Measurements from ENCODE around the gene PRKCQ. TPM values are rescaled to one million over a fixed set of nuclear protein-coding genes. Genes with fewer than 3 reads are reported as not detected.
"Not testable (repeated sequence)": the region's sequence is repeated elsewhere in the genome, so short reads cannot be mapped to it uniquely, and the experiment has no call there.

PRKCQ gene
- polyA plus RNA-seq, 4 donors, result 14.0 to 17.1 (median 14.2) TPM

DNA sequence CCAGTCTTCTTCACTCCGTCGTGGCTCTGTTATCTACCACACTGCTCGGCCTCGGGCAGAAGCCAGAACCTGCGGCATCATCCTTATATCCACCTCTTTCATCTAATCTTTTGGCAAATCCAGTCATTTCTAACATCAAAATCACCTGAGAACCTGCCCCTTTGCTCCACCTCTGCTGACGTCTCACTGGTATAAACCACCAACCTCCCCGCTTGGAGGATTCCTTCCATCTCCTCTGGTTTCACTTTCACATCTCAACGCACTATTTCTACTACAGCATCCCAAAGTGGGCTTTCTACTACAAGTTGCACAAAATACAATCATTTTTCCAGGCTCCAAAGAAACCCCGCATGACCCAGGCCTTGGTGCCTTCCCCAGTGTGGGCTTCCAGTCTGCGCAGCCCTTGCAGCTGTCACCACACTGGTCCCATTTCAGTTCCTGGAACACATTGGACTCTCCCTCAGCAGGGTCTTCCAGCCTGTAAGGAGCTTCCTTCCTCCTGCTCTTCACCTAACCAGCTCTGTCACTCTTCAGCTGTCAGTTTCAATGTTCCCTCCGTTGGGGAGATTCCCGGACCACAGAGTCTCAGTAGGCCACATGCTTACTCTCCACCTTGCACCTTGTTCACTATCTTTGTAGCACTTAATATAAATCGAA, 85.0 kb downstream of the PRKCQ start:
- no peak for DNase-seq (ENCODE audit: low read depth in 4 of 4, low spot score in 2 of 4)

DNA sequence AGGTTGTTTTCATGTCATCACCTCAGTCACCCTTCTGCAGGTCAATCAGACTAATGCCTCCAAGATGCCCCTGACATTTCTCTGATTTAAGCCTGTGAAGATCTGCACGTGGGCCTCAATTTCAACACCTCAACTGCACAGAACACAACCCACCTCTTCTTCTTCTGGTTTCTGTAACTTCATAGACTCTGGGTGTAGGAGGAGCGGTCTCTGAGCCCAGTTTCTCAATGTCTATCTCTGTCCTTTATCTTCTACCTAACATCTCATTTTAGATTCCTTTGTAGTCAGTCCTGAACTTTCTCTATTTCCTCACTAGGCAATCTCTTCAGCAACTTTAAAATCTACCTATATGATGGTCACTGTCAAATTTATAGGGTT, 85.6 kb downstream of the PRKCQ start:
- DNase-seq (ENCODE audit: low read depth in 4 of 4, low spot score in 2 of 4), result no peak

DNA sequence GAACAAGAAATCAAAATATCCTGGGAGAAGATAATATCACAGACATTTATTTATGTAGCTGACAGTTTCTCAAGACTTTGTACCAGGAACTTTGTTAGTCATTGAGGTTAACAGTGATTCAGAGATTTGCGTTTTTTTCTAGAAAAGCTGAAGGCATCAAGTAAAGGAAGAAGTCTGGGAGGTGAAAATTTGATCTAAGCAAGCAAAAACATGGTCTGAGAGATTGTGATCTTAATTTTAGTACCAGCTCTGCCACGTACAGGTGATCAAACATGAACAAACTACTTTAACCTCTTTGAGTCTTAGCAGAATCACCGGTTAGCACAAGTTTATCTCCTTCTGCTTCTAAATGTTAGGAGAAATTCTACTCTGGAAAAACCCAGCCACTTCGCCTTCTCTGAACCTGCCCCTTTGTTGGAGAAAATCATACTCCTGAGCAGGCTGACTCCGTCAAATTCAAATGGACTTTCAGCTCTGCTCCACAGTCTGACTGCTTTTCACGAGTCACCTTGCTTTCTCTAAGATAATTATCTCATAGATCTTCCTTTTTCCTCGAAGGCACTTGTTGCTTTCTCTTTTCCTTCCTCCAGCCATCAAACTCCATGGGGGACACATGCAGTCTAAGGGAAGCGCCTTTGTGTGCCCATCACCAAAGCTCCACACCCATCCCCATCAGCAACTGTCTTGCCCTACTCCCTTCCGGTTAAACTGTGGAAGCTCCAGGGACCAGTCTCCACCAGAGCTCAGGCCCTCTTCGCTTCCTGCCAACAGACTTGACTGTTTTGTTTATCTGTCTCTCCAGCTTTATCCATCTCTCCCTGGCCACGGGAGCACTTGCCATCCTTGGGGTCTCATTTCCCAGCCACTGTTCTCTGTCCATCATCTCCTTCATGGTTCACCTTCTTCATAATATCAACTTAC, 86.3 kb downstream of the PRKCQ start:
- no peak for DNase-seq (ENCODE audit: low read depth in 4 of 4, low spot score in 2 of 4)

DNA sequence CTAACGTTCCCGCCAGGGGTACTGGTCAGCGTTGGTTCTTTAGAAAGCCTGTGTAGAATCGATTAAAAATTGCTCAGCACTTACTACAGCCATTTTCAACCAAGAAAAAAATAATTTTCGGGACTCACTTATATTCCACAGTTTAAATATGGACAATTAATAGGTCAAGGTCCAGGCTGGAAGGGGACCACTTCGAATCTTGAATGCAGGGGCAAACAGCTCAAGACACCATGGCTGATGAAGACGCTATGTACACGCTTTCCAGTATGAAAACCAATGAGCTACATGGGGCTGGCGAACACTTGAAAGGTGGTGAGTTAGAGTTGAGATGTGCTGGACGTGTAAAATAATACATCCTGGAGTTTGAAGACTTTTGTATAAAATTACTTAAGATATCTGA, 87.2 kb downstream of the PRKCQ start:
- no peak for DNase-seq (ENCODE audit: low read depth in 4 of 4, low spot score in 2 of 4)

DNA sequence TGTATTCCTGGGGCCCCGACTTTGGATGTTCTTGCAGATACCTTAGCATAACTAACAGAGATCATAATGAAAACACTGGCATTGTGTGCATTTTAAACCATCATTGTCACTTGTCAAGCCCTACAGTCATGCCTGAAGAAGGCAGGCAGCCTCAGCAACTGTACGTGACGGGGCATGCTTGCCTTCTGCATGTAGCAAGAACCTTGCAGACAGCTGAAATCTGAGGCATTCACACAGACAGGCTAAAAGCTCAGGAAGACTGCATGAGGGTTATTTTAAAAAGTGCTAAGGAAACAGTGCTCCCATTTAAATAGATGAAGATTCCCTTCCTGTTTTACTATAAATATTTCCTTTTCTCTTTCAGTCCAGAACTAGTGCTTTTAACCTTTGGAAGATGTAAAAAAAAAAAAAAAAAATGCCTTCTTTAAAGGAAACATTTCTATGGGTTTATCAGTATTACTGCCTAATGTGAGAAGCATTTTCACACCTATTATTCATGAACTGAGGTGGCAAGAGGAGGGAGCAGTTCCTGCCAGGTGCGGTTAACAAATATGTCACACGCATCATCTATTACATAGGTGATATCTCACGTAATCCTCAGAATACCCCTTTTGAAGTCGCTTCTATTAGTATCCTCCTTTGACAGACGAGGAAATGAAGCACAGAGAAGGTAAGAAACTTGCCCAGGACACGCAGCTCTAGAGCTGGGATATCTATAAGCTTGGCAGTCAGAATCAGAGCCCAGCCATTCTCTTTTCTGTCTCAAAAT, 88.1 kb downstream of the PRKCQ start:
- no peak for DNase-seq (ENCODE audit: low read depth in 4 of 4, low spot score in 2 of 4)

DNA sequence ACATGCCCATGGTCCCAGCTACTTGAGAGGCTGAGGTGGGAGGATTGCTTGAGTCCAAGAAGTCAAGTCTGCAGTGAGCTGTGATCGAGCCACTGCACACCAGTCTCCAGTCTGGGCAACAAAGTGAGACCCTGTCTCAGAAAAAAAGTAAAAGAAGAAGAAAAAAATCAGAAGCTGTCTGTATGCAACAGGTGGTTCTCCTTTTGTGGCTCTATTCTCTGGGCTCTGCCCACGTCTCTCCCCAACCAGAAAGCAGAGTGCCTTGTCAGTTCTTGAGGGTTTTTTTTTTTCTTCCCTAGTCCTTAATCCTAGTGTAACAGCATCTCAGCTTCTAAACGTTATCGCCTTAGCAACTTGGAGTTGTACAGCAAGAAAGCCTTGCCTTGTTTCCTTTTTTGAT, 89.5 kb downstream of the PRKCQ start:
- DNase-seq (ENCODE audit: low read depth in 4 of 4, low spot score in 2 of 4), result no peak

DNA sequence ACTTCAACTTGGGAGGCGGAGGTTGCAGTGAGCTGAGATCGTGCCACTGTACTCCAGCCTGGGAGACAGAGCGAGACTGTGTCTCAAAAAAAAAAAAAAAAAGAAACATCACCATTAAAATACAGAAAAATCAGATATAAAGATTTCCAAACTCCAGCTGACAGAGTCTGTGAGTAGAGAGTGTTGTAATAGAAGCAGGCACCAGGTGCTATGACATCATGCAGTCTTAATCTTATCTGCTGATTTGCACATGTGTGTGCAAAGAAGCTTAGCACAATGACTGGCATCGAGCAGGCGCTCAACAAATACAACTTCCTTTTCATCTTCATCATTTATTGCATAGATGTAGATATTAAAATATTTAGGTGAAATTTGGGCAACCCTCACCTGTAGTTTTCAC, 92.2 kb downstream of the PRKCQ start:
- no peak for DNase-seq (ENCODE audit: low read depth in 4 of 4, low spot score in 2 of 4)

DNA sequence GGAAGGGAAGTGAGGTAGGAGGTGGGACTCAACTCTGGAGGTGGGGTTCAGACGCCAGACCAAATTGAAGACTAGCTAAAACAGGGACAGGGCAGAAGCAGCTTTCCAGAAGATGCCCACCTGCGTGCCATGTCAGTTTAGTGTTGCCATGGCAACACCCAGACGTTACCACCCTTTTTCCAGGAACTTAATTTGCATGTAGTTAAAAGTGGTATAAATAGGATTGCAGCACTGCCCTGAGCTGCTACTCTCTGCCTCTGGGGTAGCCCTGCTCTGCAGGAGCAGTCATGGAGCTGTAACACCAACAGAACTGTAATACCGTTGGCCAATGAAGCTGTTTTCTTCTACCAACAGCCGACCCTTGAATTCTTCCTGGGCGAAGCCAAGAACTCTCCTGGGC, 93.8 kb downstream of the PRKCQ start:
- no peak for DNase-seq (ENCODE audit: low read depth in 4 of 4, low spot score in 2 of 4)

DNA sequence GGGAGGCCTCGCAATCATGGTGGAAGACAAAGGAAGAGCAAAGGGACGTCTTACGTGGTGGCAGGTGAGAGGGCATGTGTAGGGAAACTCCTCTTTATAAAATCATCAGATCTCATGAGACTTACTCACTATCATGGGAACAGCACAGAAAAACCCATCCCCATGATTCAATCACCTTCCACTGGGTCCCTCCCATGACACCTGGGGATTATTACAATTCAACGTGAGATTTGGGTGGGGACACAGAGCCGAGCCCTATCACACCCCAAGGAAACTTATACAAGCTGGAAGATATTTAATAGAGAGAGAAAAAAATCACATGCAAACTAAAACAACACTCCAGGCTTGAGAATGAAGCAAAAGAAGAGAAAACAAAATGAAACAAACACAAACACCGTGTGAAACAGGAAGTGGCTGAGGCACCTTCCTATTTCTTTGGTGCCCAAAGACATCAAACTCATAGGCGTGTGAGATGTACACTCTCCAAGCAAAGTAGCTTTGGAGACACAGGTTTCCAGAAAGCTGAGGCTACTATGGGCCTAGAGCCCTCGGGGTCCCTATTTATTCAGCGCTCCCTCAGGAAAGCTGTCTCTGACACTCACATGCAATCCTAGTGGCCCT, 97.2 kb downstream of the PRKCQ start:
- DNase-seq (ENCODE audit: low read depth in 4 of 4, low spot score in 2 of 4), result no peak

DNA sequence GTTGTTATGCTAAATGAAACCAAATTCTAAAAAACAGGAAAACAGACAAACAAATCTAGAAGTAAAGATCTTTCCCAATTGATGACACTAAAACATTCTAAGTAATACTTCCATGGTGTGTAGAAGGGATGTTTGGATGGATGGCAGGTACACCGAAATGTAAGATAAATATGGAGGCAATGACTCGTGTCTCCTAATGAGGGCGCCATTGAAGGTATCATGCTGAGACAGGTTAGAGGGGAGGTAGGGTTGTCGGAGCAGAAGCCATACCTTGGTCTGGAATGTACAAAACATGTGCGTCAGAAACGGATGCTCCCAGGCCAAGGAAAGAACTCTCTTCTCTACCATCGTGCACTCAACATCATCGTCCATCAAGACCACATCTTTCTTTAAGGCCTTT, 101.4 kb downstream of the PRKCQ start:
- DNase-seq (ENCODE audit: low read depth in 4 of 4, low spot score in 2 of 4), result no peak

DNA sequence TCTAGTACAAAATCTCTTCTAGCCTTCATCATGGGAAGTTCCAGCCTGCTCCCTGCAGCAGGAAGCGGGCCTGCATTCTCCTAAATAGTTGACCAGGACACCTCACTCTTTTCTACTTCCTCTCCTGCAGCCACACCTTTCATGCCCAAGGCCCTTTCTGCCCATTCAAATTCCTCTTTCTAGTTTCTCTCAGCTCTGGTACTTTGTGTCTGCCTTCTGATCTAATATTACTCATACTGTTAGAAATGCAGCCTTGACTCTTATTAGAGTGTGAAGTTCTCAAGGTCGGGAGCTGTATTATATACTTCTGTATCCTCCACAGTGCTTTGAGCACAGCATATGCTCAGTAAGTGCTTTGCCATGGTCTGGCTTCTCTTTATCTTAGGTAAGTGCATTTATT, 103.1 kb downstream of the PRKCQ start:
- no peak for DNase-seq (ENCODE audit: low read depth in 4 of 4, low spot score in 2 of 4)

DNA sequence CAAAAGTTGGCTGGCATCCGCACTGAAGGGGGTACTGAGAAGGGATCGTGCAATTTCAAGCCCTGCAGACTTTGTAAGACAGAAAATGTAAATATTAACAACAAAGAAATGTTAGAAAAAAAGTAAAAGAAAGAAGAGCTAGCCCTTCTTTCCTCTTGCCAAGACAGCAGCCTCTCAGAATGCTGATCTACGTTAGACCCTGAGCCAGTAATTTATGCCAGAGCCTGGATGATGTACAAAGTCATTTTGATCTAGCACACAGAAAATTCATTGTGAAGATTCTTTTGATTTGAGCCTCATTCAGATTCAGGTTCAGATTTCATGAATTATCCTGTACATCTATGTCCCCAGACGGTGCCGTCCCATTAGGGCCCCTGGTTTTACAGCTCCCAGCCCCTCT, 105.2 kb downstream of the PRKCQ start:
- DNase-seq (ENCODE audit: low read depth in 4 of 4, low spot score in 2 of 4), result no peak

DNA sequence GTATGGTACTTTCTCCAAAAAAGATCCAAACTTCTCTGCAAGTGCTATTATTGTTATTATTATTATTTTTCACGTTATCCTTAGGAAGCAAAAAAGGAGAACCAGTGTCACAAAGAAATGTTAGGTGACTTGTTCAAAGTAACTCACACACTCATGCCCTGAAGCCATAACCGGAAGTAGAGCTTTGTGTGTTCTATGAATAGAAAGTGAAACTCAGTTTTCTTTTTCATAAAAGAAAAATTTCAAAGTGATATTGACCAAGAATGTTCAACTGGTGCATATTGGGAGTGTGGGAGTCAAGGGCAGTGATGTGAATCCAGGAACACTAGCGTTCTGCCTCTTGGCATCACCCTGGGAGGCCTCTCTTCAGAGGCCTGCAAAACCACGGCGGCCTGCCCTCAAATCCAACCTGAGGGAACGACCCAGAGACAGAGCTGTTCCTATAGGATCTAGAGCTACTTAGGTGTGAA, 106.1 kb downstream of the PRKCQ start:
- no peak for DNase-seq (ENCODE audit: low read depth in 4 of 4, low spot score in 2 of 4)

DNA sequence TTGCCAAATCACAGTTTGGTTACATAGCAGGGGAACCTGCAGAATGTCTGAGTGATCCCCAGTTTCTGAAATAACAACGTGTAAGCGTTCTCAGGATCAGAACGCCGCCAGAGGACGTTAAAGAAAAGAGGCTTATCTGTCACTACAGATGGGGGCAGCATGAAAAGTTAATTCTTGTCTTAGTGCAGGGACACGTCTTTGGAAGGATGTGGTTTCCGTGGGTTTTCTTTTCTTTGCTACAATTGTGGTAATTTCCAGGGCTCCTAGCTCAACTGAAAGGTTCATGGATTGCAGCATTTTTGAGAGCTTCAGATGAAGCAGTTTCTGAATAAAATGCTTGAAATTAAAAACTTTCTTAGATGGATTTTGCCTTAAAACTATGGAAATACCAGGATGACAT, 106.6 kb downstream of the PRKCQ start:
- DNase-seq (ENCODE audit: low read depth in 4 of 4, low spot score in 2 of 4), result no peak

DNA sequence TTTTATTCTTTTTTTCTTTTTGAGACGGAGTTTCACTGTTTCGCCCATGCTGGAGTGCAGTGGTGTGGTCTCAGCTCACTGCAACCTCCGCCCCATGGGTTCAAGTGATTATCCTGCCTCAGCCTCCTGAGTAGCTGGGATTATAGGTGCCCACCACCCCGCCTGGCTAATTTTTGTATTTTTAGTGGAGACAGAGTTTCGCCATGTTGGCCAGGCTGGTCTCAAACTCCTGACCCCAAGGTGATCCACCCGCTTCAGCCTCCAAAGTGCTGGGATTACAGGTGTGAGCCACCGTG, 107.4 kb downstream of the PRKCQ start:
- DNase-seq (ENCODE audit: low read depth in 4 of 4, low spot score in 2 of 4), result not testable (repeated sequence)

DNA sequence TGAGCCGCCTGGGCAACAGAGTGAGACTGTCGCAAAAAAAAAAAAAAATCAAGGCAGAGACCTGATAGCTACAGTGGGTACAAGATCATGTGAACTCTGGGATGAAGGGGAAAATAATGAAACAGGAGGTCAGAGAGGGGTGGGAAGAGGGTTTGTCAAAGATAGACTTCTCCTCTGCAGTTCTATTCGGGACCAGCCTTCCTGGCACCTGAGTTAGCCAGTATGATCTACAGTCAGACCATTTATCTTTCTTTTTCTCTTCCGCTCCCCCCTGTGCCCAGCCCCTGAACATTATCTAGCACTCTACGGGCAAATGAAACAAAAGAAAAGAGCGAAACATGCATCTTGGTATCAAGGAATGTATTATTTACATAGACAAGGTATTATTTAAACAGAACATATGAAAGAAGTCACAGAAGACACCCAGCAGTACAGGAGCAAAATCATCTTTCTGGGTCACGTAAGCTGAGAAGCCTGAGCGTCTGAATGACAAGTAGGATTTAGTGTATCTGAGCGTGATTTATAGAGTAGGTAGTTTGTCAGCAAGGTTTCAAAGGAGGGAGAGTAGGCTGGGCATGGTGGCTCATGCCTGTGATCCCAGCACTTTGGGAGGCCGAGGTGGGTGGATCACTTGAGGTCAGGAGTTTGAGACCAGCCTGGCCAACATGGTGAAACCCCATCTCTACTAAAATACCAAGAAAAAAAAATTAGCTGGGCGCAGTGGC, 109.0 kb downstream of the PRKCQ start:
- DNase-seq (ENCODE audit: low read depth in 4 of 4, low spot score in 2 of 4), result no peak

DNA sequence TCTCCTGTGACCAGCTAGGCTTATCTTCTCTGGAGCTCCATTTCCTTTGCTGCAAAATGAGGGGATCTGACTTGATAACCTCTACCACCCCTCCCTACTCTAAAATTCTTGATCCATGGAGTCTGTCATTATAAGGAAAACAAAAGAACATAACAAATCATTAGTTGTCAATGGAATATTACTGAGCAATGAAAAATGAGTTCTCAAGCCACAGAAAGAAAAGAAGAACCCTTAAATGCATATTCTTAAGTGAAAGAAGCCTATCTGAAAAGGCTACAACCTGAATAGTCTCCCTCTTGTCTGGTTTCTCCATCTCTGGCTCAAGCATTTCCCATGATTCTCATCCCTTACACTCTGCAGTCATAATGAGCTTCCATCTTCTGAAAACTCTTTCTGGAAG, 110.4 kb downstream of the PRKCQ start:
- DNase-seq (ENCODE audit: low read depth in 4 of 4, low spot score in 2 of 4), result no peak

DNA sequence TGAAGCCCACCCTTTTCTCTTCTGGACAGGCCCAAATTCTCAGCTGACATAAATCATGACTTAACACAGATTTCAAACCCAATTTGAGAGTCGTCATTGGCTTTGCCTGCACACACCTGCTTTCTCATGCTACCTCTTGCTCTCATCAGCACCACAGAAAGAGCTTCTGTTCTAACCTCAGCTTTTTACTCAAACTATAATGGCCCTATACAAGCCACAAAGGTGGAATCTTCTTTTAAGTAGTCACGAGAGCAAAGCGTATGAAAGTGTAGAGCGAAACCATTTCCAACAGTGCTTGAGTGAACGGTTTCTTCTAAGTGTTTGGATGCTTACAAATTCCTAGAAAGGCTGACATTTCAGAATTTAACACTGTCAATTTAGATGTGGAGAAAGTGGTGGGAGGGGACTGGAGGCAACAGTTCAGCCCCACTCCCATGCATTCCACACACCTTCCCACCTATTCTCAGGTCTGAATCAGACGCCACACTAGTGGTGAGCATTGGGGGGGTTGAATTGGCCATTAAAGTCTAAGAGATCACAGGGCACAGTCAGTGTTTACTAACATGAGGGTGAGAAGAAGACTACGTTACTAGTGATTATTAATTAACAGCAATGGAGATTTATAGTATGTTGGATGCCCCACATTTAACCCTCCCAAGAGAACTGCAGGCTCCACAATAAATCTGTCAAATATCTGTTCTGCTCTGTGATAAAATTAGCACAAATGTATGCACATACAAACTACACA, 114.0 kb downstream of the PRKCQ start:
- no peak for DNase-seq (ENCODE audit: low read depth in 4 of 4, low spot score in 2 of 4)

DNA sequence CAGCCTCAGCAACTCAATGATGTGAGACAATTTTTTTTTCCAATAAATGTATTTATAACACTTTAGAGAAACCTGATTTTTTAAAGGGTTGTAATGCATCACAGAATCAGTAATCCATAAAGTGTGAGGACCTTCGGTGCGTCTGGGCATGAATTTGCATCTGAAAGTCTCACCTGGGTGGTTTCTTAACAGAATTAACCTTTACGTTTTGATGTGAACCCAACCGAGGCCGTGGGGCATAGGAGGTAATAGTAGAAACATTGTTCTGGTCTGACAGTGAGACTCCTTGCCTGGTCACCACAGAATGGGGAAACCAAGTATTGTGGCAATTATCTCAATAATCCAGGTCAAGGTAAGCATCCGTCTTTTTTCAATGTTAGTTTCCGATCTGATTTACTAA, 114.6 kb downstream of the PRKCQ start:
- no peak for DNase-seq (ENCODE audit: low read depth in 4 of 4, low spot score in 2 of 4)

Measured in left renal cortex interstitium (tissue), 4 donors.